Measurements from ENCODE around the gene CGN.

The CGN gene

GRCh38 chr1:151546011-151546925 lies 35.1 kb downstream of the CGN start:
- DNase-seq (ENCODE audit: insufficient read length, low spot score) (no peak), FAIRE-seq (no peak)

GRCh38 chr1:151547119-151547899 lies 36.1 kb downstream of the CGN start:
- DNase-seq (ENCODE audit: insufficient read length, low spot score): peak; percentile 75

GRCh38 chr1:151547900-151548230 lies 36.7 kb downstream of the CGN start:
- no peak for FAIRE-seq
- DNase-seq (ENCODE audit: insufficient read length, low spot score): no peak

More at GRCh38 chr1:151547119-151547899, 36.1 kb downstream of the CGN start:
- no peak for FAIRE-seq

GRCh38 chr1:151549199-151549598 lies 38.0 kb downstream of the CGN start:
- FAIRE-seq (no peak), DNase-seq (ENCODE audit: insufficient read length, low spot score) (no peak)

- no peak for DNase-seq (ENCODE audit: insufficient read length, low spot score)
- FAIRE-seq: no peak
Measured at GRCh38 chr1:151553659-151554058, 42.5 kb downstream of the CGN start.

GRCh38 chr1:151556052-151556451 lies 44.9 kb downstream of the CGN start:
- no peak for FAIRE-seq
- no peak for DNase-seq (ENCODE audit: insufficient read length, low spot score)

DNA sequence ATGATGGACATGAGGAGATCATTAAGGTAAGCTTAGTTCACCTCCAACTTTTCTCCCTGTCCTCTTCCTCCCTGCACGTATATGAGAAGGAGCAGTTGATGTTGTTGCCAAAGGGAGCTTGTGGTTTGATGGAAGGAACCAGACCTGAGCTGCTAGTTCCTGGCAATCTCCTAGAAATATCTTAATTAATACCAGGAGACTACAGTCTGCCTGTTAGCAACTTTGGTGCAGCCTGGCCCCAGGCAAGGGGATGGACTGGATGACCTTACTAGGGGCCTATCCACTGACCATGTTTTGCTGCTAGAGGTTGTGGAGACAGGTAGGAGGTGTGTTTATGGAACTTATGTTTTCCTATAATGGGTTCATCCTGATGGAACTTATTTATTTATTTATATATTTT lies 51.5 kb downstream of the CGN start:
- FAIRE-seq (no peak), DNase-seq (ENCODE audit: insufficient read length, low spot score) (no peak)

- no peak for FAIRE-seq
- DNase-seq (ENCODE audit: insufficient read length, low spot score): no peak
Measured at GRCh38 chr1:151563376-151563775, 52.2 kb downstream of the CGN start.

DNA sequence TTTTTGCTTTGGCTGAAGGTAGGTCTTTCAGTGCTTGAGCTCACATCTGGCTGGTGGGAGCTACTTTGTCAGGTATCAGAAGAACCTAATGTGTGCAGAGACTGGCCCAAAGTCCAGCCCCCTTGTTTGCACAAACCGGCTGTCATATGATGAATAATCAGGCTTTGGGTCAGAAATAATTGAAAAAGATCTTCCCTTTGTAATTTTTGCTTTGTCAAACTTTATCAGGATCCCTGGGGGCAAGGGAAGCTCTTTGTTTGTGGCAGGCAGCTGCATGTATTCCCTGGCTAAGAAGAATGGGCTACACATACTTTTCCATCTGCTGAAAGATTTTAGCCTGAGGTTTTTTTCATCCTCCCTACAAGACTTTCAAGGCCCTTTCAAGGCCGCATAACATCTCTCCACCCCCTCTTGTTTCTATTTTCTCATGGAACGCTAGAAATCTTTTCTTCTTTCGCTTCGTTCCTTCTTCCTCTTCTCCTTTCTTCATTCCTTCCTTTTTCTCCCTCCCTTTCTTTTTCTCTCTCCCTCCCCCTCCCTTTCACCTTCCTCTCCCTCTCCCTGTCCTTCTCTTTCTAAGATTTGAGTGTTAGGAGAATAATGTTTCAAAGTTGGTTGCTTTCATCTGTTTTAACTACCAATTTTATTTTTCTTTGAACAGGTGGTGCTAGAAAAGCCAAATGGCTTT lies 54.5 kb downstream of the CGN start:
- DNase-seq (ENCODE audit: insufficient read length, low spot score) (no peak), FAIRE-seq (no peak)

GRCh38 chr1:151568626-151569088 lies 57.5 kb downstream of the CGN start:
- no peak for FAIRE-seq
- DNase-seq (ENCODE audit: insufficient read length, low spot score): no peak

DNA sequence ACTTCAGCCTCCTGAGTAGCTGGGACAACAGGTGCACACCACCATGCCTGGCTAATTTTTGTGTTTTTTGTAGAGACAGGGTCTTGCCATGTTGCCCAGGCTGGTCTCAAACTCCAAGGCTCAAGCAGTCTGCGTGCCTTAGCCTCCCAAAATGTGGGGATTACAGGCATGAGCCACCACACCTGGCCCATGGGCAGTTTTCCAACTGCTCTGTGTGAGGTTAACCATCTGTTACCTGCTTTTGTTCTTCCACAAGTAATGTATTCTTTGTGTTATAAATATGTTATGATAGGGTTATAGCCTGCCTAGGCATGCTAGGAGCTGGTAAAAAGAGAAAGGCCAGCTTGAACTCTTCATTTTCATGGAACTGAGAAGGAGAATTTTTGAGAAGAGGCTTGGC lies 59.6 kb downstream of the CGN start:
- DNase-seq (ENCODE audit: insufficient read length, low spot score) (no peak), FAIRE-seq (no peak)

- DNase-seq (ENCODE audit: insufficient read length, low spot score) (no peak), FAIRE-seq (no peak)
Measured at GRCh38 chr1:151574575-151575529, 63.7 kb downstream of the CGN start.

- FAIRE-seq (no peak), DNase-seq (ENCODE audit: insufficient read length, low spot score) (no peak)
Measured at GRCh38 chr1:151577173-151577572, 66.0 kb downstream of the CGN start.

- FAIRE-seq: no peak
Measured at GRCh38 chr1:151578941-151579340, 67.8 kb downstream of the CGN start.

DNA sequence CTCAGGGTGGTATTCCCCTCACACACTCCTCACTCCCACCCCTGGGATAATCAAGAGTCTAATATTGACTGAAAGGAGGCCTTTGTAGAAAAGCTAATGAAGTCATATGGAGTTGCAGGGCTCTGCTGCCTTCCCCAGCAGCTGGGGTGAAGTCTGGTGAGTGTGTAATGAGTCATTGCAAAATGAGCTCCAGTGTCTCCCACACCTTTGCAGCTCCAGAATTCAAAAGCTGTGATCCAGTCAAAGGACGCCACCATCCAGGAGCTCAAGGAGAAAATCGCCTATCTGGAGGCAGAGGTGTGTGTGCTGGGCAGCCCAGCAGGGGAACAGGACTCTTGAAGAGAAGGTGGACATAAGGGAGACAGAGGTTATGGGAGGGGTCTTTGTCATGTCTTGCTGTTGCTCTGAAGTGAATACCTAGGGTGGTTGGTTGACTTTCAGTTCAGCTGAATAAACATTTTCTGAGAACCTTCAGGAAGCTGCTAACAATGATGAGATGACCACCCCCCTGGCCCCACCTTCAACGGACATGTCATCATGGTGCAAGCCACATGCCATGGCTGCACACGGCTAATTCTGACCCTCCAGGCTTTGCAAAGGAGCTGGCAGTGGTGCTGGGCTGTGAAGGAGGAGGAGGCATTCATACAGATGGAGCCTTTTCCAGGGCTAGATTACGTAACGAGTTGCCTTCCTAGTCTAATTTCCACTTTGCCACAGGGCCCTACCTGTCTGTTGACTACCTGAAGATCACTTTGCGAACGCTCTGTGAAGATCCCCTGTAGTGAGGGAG lies 68.4 kb downstream of the CGN start:
- FAIRE-seq: no peak
- DNase-seq (ENCODE audit: insufficient read length, low spot score): no peak

More at GRCh38 chr1:151578941-151579340, 67.8 kb downstream of the CGN start:
- no peak for DNase-seq (ENCODE audit: insufficient read length, low spot score)

GRCh38 chr1:151581451-151581850 lies 70.3 kb downstream of the CGN start:
- DNase-seq (ENCODE audit: insufficient read length, low spot score) (no peak), FAIRE-seq (no peak)

DNA sequence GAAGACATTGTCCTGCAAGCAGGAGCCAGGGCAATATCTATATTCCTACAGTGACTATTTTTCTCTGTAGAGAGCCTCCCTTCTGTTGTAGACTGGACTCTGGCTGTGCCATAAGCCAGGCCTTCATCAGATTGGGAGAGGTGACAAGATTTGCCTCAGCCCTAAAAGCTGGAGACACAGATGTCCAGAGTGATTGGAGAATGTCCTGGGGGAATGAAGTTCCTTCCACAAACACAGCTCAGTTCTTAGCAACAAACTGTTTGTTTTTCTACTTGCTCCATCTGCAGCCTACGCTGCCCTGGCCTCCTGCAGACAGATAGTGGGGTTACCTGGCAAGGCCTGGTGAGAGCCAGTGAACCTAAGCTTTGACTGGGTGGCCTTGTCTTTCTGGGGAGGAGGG lies 70.7 kb downstream of the CGN start:
- FAIRE-seq (no peak), DNase-seq (ENCODE audit: insufficient read length, low spot score) (no peak)

DNA sequence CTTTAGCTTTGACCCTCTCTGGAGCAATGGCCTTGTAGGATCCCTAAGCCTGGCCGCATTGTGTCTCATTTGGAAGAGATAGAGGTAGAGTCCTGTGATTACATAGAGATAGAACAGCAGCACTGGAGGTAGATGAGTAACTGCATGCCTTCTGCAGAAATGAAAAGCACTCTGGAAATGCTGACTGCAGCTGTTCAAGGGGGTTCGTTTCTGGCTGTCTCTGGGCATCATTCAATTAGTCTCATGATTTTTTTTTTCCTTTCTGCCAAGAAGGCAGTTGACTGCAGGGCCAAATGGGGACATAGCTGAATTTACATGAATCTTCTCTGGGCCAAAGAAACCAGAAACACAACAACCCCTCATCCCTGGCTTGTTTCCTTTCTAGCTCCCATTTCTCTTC lies 72.6 kb downstream of the CGN start:
- no peak for FAIRE-seq
- no peak for DNase-seq (ENCODE audit: insufficient read length, low spot score)

- FAIRE-seq: no peak
- no peak for DNase-seq (ENCODE audit: insufficient read length, low spot score)
Measured at GRCh38 chr1:151584278-151584677, 73.1 kb downstream of the CGN start.
